DOHH2 (cell line): ENCODE results near the gene FEV.

Experiments
- H3F3A ChIP-seq: fragments of 200-600 bp; sonication (generic), shearing (Covaris generic); 2 replicates; pipeline ENCODE4 v1.6.0; 2016; ENCODE audit warnings: antibody characterized with exemption, mild to moderate bottlenecking; ENCODE audit not compliant: control insufficient read depth, insufficient read depth
- H3K27ac ChIP-seq: fragments of 200-600 bp; sonication (generic); 2 replicates; pipeline ENCODE4 v1.5.1; 2014; ENCODE audit warnings: low read depth, mild to moderate bottlenecking, low read length, moderate library complexity
- H3K27me3 ChIP-seq: fragments of 200-600 bp; sonication (generic); 2 replicates; pipeline ENCODE4 v1.6.1; 2014; ENCODE audit warnings: mild to moderate bottlenecking, low read length, mixed read lengths; ENCODE audit not compliant: control insufficient read depth
- H3K36me3 ChIP-seq: fragments of 200-600 bp; sonication (generic); 2 replicates; pipeline ENCODE4 v1.6.1; 2014; ENCODE audit warnings: mild to moderate bottlenecking, low read length, moderate library complexity, mixed read lengths; ENCODE audit not compliant: control insufficient read depth
- H3K4me1 ChIP-seq: fragments of 200-600 bp; sonication (generic); 2 replicates; pipeline ENCODE4 v1.6.1; 2014; ENCODE audit warnings: mild to moderate bottlenecking, low read length, mixed read lengths; ENCODE audit not compliant: control insufficient read depth
- H3K4me2 ChIP-seq: fragments of 200-600 bp; sonication (generic); 2 replicates; pipeline ENCODE4 v1.6.0; 2014; ENCODE audit warnings: mild to moderate bottlenecking, low read length, moderate library complexity
- H3K4me3 ChIP-seq: fragments of 200-600 bp; sonication (generic); 2 replicates; pipeline ENCODE4 v1.5.1; 2014; ENCODE audit warnings: mild to moderate bottlenecking, low read length, mixed read lengths
- H3K79me2 ChIP-seq: fragments of 200-600 bp; sonication (generic); 2 replicates; pipeline ENCODE4 v1.6.1; 2014; ENCODE audit warnings: mild to moderate bottlenecking, low read length, mixed read lengths; ENCODE audit not compliant: control insufficient read depth
- H3K9me2 ChIP-seq: fragments of 200-600 bp; sonication (generic); replicated peaks from 2 replicates; pipeline ENCODE4 v1.6.1; 2014; ENCODE audit warnings: mild to moderate bottlenecking, low read length, mixed read lengths; ENCODE audit not compliant: control insufficient read depth
- H3K9me3 ChIP-seq: fragments of 200-600 bp; sonication (generic); 2 replicates; pipeline ENCODE4 v1.6.1; 2014; ENCODE audit warnings: antibody characterized with exemption, low read length, mixed read lengths; ENCODE audit not compliant: control insufficient read depth, insufficient read depth
- H4K20me1 ChIP-seq: fragments of 200-600 bp; sonication (generic); 2 replicates; pipeline ENCODE4 v1.6.0; 2014; ENCODE audit warnings: low read depth, mild to moderate bottlenecking, antibody characterized with exemption, low read length, moderate library complexity; ENCODE audit not compliant: control insufficient read depth, insufficient read depth
- EZH2phosphoT487 ChIP-seq: fragments of 200-600 bp; sonication (generic); IDR thresholded peaks from 2 replicates; pipeline ENCODE4 v1.6.1; 2017; ENCODE audit warnings: borderline replicate concordance, mild to moderate bottlenecking, antibody characterized with exemption, low read length, moderate library complexity, mixed read lengths
- TF ChIP-seq, protein P1 (sequence below): fragments of 200-600 bp; sonication (generic); IDR thresholded peaks from one replicate; pipeline ENCODE4 v1.5.1; 2014; ENCODE audit warnings: antibody characterized with exemption, mild to moderate bottlenecking, low read depth, low read length; ENCODE audit not compliant: poor library complexity, severe bottlenecking

FEV gene

DNA sequence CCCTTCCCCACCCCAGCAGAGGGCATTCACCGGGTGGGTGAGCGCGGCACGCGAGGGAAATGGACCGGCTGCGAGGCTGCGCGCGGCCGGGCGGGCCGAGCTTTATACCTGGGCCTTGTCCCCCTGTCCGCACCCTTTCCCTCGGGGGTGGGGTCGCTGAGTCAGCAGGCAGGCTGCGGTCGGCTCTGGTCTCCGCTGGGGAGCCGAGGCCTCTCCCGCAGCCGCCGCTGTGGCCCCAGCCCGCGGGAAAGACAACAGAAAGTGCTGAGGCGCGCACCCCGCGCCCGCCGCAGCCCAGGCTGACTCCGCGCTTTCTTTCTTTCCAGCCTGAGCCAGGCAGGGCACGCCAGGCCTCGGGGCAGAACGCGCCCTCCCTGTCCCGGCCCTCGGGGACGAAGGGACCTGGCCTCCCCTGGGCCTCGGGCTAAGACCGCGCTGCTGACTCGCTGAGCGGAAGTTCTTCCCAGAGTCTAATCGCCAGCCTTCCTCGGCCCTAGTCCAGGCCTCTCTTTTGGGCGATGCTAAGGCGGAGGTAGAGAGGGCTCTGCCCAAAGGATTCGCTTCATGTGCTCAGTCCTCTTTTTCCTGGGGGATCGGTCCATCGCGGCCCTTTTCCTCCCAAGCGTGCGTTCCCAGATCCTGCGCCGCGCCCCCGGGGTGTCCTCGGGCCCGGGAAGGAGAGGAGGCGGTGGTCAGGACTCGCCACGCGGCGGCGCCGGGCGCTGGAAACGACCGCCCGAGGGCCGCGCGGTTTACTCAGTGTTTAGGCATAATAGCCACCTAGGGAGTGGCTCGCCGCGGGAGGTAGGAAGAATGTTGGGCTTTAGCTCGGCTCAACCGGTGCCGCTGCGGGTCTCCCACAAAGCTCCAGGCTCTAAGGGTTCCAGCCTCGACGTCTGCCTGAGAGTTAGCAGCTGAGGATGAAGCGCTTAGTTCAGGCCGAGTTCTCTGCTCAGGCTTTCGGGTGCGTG lies 8.6 kb upstream of the FEV start, which contains the start of gene CRYBA2:
CRYBA2 (minus strand) TSS at position 78 of the 971 bp plus-strand sequence. CDS start 246 bp downstream, outside the sequence.
- Histone ChIP-seq H3K79me2 (no peaks in the 10 kb centered on the region), H3K9me2 (no peaks in the 10 kb centered on the region), H3K9me3 (no peaks in the 10 kb centered on the region), H3K36me3 (no peaks in the 10 kb centered on the region), H3K27me3 (peaks cover 87% of the 10 kb centered on the region), H3F3A (no peaks in the 10 kb centered on the region), H3K4me3 (no peak within 1 kb of the TSS), H4K20me1 (no peaks in the 10 kb centered on the region), H3K4me2 (no peak within 1 kb of the TSS), H3K27ac (no peak within 1 kb of the TSS), H3K4me1 (peaks cover 5% of the 10 kb centered on the region; the same call in 1 of the 2 replicates)
- TF ChIP-seq EZH2phosphoT487, result no peak; the same call in 1 of the 2 replicates
- TF ChIP-seq, protein P1, sequence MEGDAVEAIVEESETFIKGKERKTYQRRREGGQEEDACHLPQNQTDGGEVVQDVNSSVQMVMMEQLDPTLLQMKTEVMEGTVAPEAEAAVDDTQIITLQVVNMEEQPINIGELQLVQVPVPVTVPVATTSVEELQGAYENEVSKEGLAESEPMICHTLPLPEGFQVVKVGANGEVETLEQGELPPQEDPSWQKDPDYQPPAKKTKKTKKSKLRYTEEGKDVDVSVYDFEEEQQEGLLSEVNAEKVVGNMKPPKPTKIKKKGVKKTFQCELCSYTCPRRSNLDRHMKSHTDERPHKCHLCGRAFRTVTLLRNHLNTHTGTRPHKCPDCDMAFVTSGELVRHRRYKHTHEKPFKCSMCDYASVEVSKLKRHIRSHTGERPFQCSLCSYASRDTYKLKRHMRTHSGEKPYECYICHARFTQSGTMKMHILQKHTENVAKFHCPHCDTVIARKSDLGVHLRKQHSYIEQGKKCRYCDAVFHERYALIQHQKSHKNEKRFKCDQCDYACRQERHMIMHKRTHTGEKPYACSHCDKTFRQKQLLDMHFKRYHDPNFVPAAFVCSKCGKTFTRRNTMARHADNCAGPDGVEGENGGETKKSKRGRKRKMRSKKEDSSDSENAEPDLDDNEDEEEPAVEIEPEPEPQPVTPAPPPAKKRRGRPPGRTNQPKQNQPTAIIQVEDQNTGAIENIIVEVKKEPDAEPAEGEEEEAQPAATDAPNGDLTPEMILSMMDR, result no peak

DNA sequence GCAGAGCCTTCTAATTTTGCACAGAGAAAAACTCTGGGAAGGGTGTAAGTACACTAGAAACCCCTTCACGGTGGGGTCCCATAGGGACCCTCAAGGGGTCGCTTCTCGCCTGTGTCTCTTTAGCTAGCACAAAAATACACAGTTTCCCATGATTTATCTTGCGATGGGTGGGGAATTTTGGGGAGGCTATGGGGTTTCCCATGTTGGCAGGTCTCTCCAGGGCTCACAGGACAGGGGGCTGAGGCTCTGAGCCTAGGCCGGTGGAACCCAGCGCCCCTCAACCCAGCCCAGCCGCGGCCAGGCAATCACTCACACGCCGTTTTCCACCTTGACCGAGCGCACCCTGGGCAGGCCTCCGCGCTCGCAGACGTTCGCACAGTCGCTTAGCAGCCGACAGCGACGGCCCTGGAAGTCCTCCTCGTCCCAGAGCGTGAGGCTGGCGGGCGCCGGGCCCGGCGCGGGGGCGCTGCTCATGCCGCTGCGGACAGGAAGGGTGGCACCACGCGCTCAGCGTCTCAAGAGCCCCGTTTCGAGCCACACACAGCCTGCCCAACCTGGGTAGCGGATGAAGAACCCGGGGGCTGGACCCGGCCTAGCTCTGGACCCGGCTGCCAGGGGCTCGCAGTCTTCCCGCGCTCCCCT lies 7.8 kb upstream of the FEV start:
- H3K36me3 ChIP-seq, result no peaks in the 10 kb centered on the region
- no peaks in the 10 kb centered on the region for H3F3A ChIP-seq
- no peaks in the 10 kb centered on the region for H3K9me3 ChIP-seq
- no peaks in the 10 kb centered on the region for H3K79me2 ChIP-seq
- no peak overlapping the region for H3K4me3 ChIP-seq
- no peak overlapping the region for H3K27ac ChIP-seq
- H3K4me2 ChIP-seq, result no peak overlapping the region
- no peaks in the 10 kb centered on the region for H3K9me2 ChIP-seq
- peaks cover 83% of the 10 kb centered on the region for H3K27me3 ChIP-seq
- TF ChIP-seq EZH2phosphoT487, result 0 out of 2 replicates have a peak, but pooled peaks have one; percentile 38
- TF ChIP-seq, protein P1, result no peak
- H3K4me1 ChIP-seq, result peaks cover 5% of the 10 kb centered on the region; the same call in 1 of the 2 replicates
- H4K20me1 ChIP-seq, result no peaks in the 10 kb centered on the region

DNA sequence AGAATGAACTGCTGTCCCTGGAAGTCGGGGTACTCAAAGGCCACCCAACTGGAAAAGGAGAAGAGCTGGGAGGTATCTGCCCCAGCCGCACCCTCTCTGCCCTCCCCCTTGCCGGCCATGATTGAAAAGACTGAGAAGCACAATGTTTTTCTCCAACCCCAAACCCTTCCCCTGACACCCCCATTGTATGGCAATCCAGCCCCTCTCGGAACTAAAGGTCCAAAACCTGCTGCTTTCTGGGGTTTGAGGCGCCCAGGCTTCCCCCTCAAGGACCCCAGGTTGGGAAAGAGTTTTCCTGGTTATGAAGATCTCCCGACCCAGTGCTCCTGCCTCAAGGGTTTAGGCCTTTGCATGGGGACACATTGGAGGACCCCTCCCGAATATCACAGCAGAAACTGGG lies 7.2 kb upstream of the FEV start:
- peaks cover 5% of the 10 kb centered on the region; the same call in 1 of the 2 replicates for H3K4me1 ChIP-seq
- H3F3A ChIP-seq, result no peaks in the 10 kb centered on the region
- H3K79me2 ChIP-seq, result no peaks in the 10 kb centered on the region
- no peak overlapping the region for H3K4me3 ChIP-seq
- no peaks in the 10 kb centered on the region for H3K9me2 ChIP-seq
- H3K36me3 ChIP-seq, result no peaks in the 10 kb centered on the region
- no peak overlapping the region for H3K27ac ChIP-seq
- TF ChIP-seq, protein P1, result no peak
- no peak for TF ChIP-seq EZH2phosphoT487
- H3K4me2 ChIP-seq, result no peak overlapping the region
- peaks cover 81% of the 10 kb centered on the region for H3K27me3 ChIP-seq
- no peaks in the 10 kb centered on the region for H3K9me3 ChIP-seq
- H4K20me1 ChIP-seq, result no peaks in the 10 kb centered on the region
